ENCODE results near the gene LRRC40. TPM values are rescaled to one million over a fixed set of nuclear protein-coding genes. Genes with fewer than 3 reads are reported as not detected.

LRRC40 gene
- total RNA-seq, 1 donor from 2014 or later, result 9.1 TPM

DNA sequence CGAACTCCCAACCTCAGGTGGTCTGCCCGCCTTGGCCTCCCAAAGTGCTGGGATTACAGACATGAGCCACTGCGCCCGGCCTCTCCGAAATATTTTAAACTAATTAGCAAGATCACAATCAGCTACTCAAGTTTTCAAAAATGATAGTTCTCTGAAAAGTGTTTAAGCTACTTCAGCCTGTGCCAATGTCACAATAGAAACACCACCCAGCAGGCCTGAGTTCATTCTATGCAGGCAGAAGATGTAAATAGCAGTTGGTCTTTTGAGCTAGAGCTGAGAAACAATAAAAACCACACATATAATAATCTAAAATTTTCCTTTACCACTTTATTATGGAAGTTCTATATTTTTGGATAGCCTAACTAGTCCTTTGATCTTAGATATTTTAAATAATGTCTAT lies 96.1 kb downstream of the LRRC40 start:
- no peak for ATAC-seq

DNA sequence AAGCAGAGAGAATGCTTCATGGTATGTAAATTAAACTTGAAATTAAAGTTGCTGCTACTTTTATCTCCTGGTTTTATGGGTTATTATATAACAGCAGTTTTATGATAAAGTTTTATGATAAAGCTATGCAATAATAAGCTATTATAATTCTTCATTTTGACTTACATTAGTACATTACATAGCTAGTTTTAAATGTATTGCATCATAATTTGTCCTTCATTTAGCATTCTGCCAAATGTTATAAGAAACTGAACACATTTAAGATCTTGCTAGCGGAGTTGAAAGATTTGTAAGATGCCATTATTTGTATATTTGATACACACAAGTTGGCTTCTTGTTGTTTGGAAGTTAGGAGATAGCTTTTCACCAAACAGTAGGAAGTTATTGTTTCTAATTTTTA lies 101.6 kb downstream of the LRRC40 start:
- no peak for ATAC-seq

DNA sequence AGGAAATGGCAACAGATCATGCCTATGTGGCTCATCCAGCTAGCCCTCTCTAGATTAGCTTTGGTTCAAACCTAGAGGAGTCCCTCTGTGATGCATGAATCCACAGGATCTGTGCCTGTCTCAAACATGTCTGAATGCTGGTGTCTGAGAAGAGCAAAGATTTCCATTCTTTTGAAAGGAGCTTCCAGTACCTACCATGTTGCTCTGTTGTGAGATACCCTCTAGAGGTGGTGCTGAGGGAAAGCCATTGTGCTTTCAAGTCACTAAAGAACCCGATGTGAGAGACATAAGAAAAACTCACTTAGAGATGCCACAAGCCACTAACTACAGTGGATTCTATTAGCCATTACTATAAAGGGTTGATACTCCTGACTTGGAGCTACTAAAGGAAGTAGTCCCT lies 103.6 kb downstream of the LRRC40 start:
- no peak for ATAC-seq

DNA sequence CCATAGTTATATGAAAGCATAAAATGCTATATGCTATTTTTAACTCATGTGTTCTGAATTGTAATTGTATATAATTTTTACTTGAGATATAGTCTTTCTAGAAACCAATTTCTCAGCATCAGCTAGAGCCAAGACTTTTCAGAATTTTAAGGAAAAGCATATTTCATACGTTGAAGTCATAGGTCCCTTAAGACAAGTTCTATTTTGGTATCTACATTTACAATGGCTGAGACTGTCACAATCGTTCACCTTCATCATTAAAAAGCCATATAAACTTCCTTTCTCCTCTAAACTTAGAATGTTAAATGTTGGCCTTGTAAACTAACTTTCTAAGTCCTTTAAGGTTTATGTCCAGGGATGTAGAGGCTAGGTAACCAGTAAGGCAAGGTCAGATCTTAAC lies 104.1 kb downstream of the LRRC40 start:
- no peak for ATAC-seq

Other genes with a start within 250 kb of the LRRC40 start
- 65.4 TPM for gene SRSF11, start 15.8 kb upstream of the LRRC40 start, total RNA-seq
- gene ANKRD13C, start 149.1 kb upstream of the LRRC40 start, total RNA-seq, result 11.7 TPM
- 11.3 TPM for gene CTH, start 205.7 kb upstream of the LRRC40 start, total RNA-seq

Measured in esophagus mucosa (tissue), 1 donor.